Neural progenitor cell (in vitro differentiated cells): ENCODE measurements around the gene PYROXD2.

ENCODE experiments used
- EZH2 ChIP-seq: fragments of 200-600 bp; sonication (generic); IDR thresholded peaks from 2 replicates; pipeline ENCODE4 v1.6.1; 2017; ENCODE audit warnings: antibody characterized with exemption, mild to moderate bottlenecking, moderate library complexity
- EZH2phosphoT487 ChIP-seq: fragments of 200-600 bp; sonication (generic); IDR thresholded peaks from 2 replicates; pipeline ENCODE4 v1.6.1; 2017; ENCODE audit warnings: antibody characterized with exemption
- TF ChIP-seq, protein P1 (sequence below): fragments of 200-600 bp; sonication (generic); IDR thresholded peaks from 2 replicates; pipeline ENCODE4 v1.5.1; 2017; ENCODE audit warnings: antibody characterized with exemption, mild to moderate bottlenecking

DNA sequence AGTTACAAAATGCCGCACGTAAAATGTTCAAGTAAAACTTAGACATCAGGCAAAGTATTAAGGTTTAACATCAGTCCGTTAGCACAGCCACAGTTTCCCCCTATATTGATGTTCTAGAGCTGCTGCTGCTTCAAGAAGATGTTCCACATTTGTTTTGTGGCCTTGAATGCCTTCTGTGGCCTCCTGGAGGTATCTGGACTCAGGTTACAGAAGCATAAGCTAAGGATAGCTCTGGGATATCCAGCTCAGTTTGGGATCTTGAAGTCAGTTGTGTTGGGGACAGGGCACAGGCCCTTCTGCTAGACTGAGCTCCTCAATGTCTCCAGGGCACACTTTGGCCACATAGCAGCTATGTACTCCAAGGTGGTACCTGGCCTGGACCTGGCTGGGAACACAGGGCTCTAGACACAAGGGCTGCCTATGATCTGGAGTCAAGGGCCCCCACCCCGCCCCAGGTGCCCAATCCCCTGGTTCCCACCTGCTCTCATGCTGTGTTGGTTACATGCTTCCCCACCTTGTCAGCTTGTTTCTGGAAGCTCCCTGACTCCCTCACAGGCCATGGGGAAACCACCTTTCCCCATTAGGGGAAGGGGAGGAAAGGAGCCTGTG is 4.7 kb downstream of the PYROXD2 start:
- TF ChIP-seq, protein P1, sequence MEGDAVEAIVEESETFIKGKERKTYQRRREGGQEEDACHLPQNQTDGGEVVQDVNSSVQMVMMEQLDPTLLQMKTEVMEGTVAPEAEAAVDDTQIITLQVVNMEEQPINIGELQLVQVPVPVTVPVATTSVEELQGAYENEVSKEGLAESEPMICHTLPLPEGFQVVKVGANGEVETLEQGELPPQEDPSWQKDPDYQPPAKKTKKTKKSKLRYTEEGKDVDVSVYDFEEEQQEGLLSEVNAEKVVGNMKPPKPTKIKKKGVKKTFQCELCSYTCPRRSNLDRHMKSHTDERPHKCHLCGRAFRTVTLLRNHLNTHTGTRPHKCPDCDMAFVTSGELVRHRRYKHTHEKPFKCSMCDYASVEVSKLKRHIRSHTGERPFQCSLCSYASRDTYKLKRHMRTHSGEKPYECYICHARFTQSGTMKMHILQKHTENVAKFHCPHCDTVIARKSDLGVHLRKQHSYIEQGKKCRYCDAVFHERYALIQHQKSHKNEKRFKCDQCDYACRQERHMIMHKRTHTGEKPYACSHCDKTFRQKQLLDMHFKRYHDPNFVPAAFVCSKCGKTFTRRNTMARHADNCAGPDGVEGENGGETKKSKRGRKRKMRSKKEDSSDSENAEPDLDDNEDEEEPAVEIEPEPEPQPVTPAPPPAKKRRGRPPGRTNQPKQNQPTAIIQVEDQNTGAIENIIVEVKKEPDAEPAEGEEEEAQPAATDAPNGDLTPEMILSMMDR = no peak
- TF ChIP-seq EZH2 = no peak
- no peak for TF ChIP-seq EZH2phosphoT487
